Hepatocyte (in vitro differentiated cells): ENCODE data around the gene GATA5. TPM values are rescaled to one million over a fixed set of nuclear protein-coding genes. Genes with fewer than 3 reads are reported as not detected.
A peak's percentile ranks its signal among the peaks of the same experiment; 100 is the strongest.

Source experiments
- DNase-seq: peaks from one replicate; pipeline ENCODE4 v3.0.0-alpha.2; 2016; ENCODE audit warnings: low spot score
- H2AFZ ChIP-seq: fragments of 200-600 bp; sonication (generic); 2 replicates; pipeline ENCODE4 v1.6.0; 2016; ENCODE audit warnings: antibody characterized with exemption, mild to moderate bottlenecking
- H3K27ac ChIP-seq: fragments of 200-600 bp; sonication (generic); 2 replicates; pipeline ENCODE4 v1.5.1; 2016; ENCODE audit warnings: mild to moderate bottlenecking
- H3K27me3 ChIP-seq: fragments of 200-600 bp; sonication (generic); 2 replicates; pipeline ENCODE4 v1.6.1; 2016
- H3K36me3 ChIP-seq: fragments of 200-600 bp; sonication (generic); replicated peaks from 2 replicates; pipeline ENCODE4 v1.5.1; 2016; ENCODE audit warnings: low read depth; ENCODE audit not compliant: insufficient read depth
- H3K4me1 ChIP-seq: fragments of 200-600 bp; sonication (generic); 2 replicates; pipeline ENCODE4 v1.5.1; 2016; ENCODE audit warnings: mild to moderate bottlenecking, moderate library complexity; ENCODE audit not compliant: insufficient read depth
- H3K4me2 ChIP-seq: fragments of 200-600 bp; sonication (generic); 2 replicates; pipeline ENCODE4 v1.6.0; 2016
- H3K4me3 ChIP-seq: fragments of 200-600 bp; sonication (generic); 2 replicates; pipeline ENCODE4 v1.5.1; 2016; ENCODE audit warnings: mild to moderate bottlenecking
- H3K79me2 ChIP-seq: fragments of 200-600 bp; sonication (generic); 2 replicates; pipeline ENCODE4 v1.6.0; 2017; ENCODE audit warnings: mild to moderate bottlenecking
- H3K9me2 ChIP-seq: fragments of 200-600 bp; sonication (generic); replicated peaks from 2 replicates; pipeline ENCODE4 v1.6.0; 2017; ENCODE audit warnings: mild to moderate bottlenecking; ENCODE audit not compliant: insufficient read depth
- H3K9me3 ChIP-seq: fragments of 200-600 bp; sonication (generic); 2 replicates; pipeline ENCODE4 v1.5.1; 2016; ENCODE audit warnings: low read depth, mild to moderate bottlenecking
- H4K20me1 ChIP-seq: fragments of 200-600 bp; sonication (generic); 2 replicates; pipeline ENCODE4 v1.6.0; 2016; ENCODE audit warnings: mild to moderate bottlenecking; ENCODE audit not compliant: insufficient read depth, poor library complexity, severe bottlenecking
- EZH2 ChIP-seq: fragments of 200-600 bp; sonication (generic); IDR thresholded peaks from 2 replicates; pipeline ENCODE4 v1.6.1; 2016; ENCODE audit warnings: antibody characterized with exemption, mild to moderate bottlenecking, borderline replicate concordance
- EZH2phosphoT487 ChIP-seq: fragments of 200-600 bp; sonication (generic); IDR thresholded peaks from one replicate; pipeline ENCODE4 v1.6.1; 2018; ENCODE audit warnings: antibody characterized with exemption, mild to moderate bottlenecking, low read depth, moderate library complexity; ENCODE audit not compliant: unreplicated experiment, severe bottlenecking
- WGBS: methylation state at CpG from one replicate; pipeline ENCODE4 v1.1.6; 2016; ENCODE audit warnings: low lambda C conversion rate; ENCODE audit errors: missing lambda C conversion rate; 5-methylcytosine and 5-hydroxymethylcytosine counted together
- polyA plus RNA-seq: library from polyadenylated mRNA; unstranded; fragments of >200 nt; fragmentation: Nextera tagmentation; extraction: Ambion mirVana; gene quantifications from 2 replicates; pipeline ENCODE4 v1.2.1, GENCODE V29; 2016
- total RNA-seq: library from RNA; depleted of rRNA; stranded (reverse); fragments of >200 nt; gene quantifications from 2 replicates; pipeline ENCODE4 v1.2.3, GENCODE V29; 2014
- TF ChIP-seq, protein P1 (sequence below): fragments of 200-600 bp; sonication (generic); IDR thresholded peaks from 2 replicates; pipeline ENCODE4 v1.5.1; 2016; ENCODE audit warnings: antibody characterized with exemption, mild to moderate bottlenecking; ENCODE audit not compliant: poor library complexity

Gene GATA5
- total and polyA plus RNA-seq, 2 experiments from 2014 or later: 28.7 to 53.6 TPM

GRCh38 chr20:62502496-62503095, 26.8 kb upstream of the GATA5 start:
- WGBS: 90% methylated on average over 16 of the region's 16 CpGs

DNA sequence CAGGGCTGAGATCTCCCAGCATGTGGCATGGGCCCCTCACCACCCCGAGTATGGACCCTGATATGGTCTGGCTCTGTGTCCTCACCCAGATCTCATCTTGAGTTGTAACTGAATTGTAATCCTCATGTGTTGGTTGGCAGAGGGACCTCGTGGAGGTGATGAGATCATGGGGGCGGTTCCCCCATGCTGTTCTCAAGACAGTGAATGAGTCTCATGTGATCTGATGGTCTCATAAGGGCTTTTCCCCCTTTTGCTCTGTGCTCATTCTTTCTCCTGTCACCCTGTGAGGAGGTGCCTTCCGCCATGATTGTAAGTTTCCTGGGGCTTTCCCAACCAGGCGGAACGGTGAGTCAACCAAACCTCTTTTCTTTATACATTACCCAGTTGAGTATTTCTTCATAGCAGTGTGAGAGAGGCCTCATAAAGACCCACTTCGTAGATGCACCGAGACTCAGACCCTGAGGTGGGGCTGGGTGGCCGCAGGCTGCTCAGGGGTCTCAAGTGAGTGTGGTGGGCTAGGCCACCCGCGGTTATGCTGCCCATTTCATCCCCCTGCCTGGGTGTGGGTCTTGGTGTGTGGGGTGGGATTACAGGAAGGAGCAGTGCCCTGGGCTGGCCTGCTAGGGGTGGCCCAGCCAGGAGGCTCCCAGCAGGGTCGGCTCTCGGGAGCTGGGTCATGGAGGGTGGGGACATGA, 26.2 kb upstream of the GATA5 start:
- Histone ChIP-seq H4K20me1 (no peaks in the 10 kb centered on the region), H3K27me3 (no peaks in the 10 kb centered on the region), H3K4me1 (no peaks in the 10 kb centered on the region), H3K36me3 (no peaks in the 10 kb centered on the region), H3K9me2 (no peaks in the 10 kb centered on the region), H2AFZ (no peak overlapping the region), H3K27ac (no peak overlapping the region), H3K9me3 (no peaks in the 10 kb centered on the region), H3K4me2 (no peak overlapping the region), H3K79me2 (no peaks in the 10 kb centered on the region), H3K4me3 (no peak overlapping the region)
- 93% methylated on average over 13 of the region's 13 CpGs for WGBS
- peak; percentile 70 for DNase-seq
- TF ChIP-seq EZH2 (no peak), EZH2phosphoT487 (no peak)
- TF ChIP-seq, protein P1, sequence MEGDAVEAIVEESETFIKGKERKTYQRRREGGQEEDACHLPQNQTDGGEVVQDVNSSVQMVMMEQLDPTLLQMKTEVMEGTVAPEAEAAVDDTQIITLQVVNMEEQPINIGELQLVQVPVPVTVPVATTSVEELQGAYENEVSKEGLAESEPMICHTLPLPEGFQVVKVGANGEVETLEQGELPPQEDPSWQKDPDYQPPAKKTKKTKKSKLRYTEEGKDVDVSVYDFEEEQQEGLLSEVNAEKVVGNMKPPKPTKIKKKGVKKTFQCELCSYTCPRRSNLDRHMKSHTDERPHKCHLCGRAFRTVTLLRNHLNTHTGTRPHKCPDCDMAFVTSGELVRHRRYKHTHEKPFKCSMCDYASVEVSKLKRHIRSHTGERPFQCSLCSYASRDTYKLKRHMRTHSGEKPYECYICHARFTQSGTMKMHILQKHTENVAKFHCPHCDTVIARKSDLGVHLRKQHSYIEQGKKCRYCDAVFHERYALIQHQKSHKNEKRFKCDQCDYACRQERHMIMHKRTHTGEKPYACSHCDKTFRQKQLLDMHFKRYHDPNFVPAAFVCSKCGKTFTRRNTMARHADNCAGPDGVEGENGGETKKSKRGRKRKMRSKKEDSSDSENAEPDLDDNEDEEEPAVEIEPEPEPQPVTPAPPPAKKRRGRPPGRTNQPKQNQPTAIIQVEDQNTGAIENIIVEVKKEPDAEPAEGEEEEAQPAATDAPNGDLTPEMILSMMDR: no peak

More at GRCh38 chr20:62502496-62503095, 26.8 kb upstream of the GATA5 start:
- no peaks in the 10 kb centered on the region for H3K27me3 ChIP-seq
- H3K36me3 ChIP-seq: no peaks in the 10 kb centered on the region
- no peak overlapping the region for H3K27ac ChIP-seq
- no peaks in the 10 kb centered on the region for H3K79me2 ChIP-seq
- no peaks in the 10 kb centered on the region for H3K9me2 ChIP-seq
- H3K4me3 ChIP-seq: no peak overlapping the region
- TF ChIP-seq, protein P1: no peak
- TF ChIP-seq EZH2: no peak
- no peak for TF ChIP-seq EZH2phosphoT487
- DNase-seq: no peak
- H4K20me1 ChIP-seq: no peaks in the 10 kb centered on the region
- H3K4me1 ChIP-seq: no peaks in the 10 kb centered on the region
- H2AFZ ChIP-seq: no peak overlapping the region
- H3K4me2 ChIP-seq: no peak overlapping the region
- no peaks in the 10 kb centered on the region for H3K9me3 ChIP-seq

DNA sequence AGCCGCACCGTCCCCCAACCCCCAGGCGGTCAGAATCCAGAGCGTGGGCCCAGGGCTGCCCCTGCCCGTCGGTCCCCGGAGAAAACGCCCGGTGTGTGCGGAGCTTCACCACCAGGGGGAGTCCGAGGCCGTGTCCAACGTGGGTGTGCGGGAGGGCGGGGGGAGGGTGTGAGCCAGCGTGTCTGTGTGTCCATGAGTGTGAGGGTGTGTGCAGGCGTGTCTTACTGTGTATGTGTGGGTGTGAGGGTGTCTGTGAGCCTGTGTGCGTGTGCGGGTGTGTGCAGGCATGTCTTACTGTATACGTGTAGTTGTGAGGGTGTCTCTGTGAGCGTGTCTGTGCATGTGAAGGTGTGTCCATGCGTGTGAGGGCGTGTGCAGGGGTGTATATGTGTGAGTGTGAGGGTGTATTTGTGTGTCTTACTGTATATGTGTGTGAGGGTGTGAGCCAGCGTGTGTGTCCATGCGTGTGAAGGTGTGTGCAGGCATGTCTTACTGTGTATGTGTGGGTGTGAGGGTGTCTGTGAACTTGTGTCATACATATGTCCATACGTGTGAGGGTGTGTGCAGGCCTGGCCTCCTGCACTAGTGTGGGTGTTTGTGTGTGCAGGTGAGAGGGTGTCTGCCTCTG, 24.6 kb upstream of the GATA5 start:
- H3K4me2 ChIP-seq: no peak overlapping the region

More for the DNA sequence above, 24.6 kb upstream of the GATA5 start:
- Histone ChIP-seq H3K79me2 (no peaks in the 10 kb centered on the region), H3K36me3 (no peaks in the 10 kb centered on the region), H3K9me3 (no peaks in the 10 kb centered on the region), H3K4me1 (peaks cover 13% of the 10 kb centered on the region), H3K27me3 (no peaks in the 10 kb centered on the region), H2AFZ (no peak overlapping the region), H4K20me1 (no peaks in the 10 kb centered on the region), H3K27ac (no peak overlapping the region), H3K9me2 (no peaks in the 10 kb centered on the region), H3K4me3 (no peak overlapping the region)
- 39% methylated on average over 22 of the region's 26 CpGs for WGBS
- TF ChIP-seq, protein P1: peak; percentile 91
- no peak for TF ChIP-seq EZH2phosphoT487
- peak; percentile 87 for DNase-seq
